HepG2 (cell line): ENCODE measurements around the gene TCTA. TPM values are rescaled to one million over a fixed set of nuclear protein-coding genes. Genes with fewer than 3 reads are reported as not detected.

Experiments
- JDP2 ChIP-seq: sonication (generic); formaldehyde crosslinking; IDR thresholded peaks from 2 replicates; pipeline ENCODE4 v1.8.1; 2022; ENCODE audit warnings: missing genetic modification reagents, borderline replicate concordance
- KLF9 ChIP-seq: IDR thresholded peaks from 2 replicates; pipeline ENCODE4 v1.6.1; 2016; ENCODE audit warnings: low read depth
- MXI1 ChIP-seq: IDR thresholded peaks from 3 replicates; pipeline ENCODE4 v1.6.1; 2012; ENCODE audit warnings: low read depth, low read length, inconsistent platforms, borderline replicate concordance
- RFX3 ChIP-seq: IDR thresholded peaks from 2 replicates; pipeline ENCODE4 v1.6.1; 2016; ENCODE audit warnings: missing biosample characterization, missing genetic modification reagents
- SP5 ChIP-seq: IDR thresholded peaks from 2 replicates; pipeline ENCODE4 v1.6.1; 2016; ENCODE audit warnings: low read depth, borderline replicate concordance
- TFAP4 ChIP-seq: sonication (generic); IDR thresholded peaks from 2 replicates; pipeline ENCODE4 v1.6.1; 2016; ENCODE audit warnings: low read depth, borderline replicate concordance
- ZHX1 ChIP-seq: sonication (generic); formaldehyde crosslinking; IDR thresholded peaks from 2 replicates; pipeline ENCODE4 v1.8.1; 2022; ENCODE audit warnings: low read depth, mild to moderate bottlenecking, missing genetic modification reagents
- ZNF124 ChIP-seq: sonication (generic); formaldehyde crosslinking; IDR thresholded peaks from 2 replicates; pipeline ENCODE4 v1.4.0; 2020; ENCODE audit warnings: missing genetic modification reagents
- ZNF143 ChIP-seq: sonication (generic); formaldehyde crosslinking; IDR thresholded peaks from 2 replicates; pipeline ENCODE4 v1.4.0; 2020; ENCODE audit warnings: missing genetic modification reagents
- ZNF207 ChIP-seq: fragments of 450-650 bp; IDR thresholded peaks from 2 replicates; pipeline ENCODE4 v1.6.1; 2016; ENCODE audit warnings: antibody characterized with exemption, borderline replicate concordance
- ZNF225 ChIP-seq: sonication (generic); formaldehyde crosslinking; IDR thresholded peaks from 2 replicates; pipeline ENCODE4 v1.4.0; 2020; ENCODE audit warnings: mild to moderate bottlenecking, missing genetic modification reagents
- ZNF343 ChIP-seq: sonication (generic); formaldehyde crosslinking; IDR thresholded peaks from 2 replicates; pipeline ENCODE4 v1.4.0; 2020; ENCODE audit warnings: mild to moderate bottlenecking, missing genetic modification reagents
- ZNF562 ChIP-seq: sonication (generic); formaldehyde crosslinking; IDR thresholded peaks from 2 replicates; pipeline ENCODE4 v1.8.0; 2022; ENCODE audit warnings: missing genetic modification reagents, borderline replicate concordance
- ZNF570 ChIP-seq: sonication (generic); formaldehyde crosslinking; IDR thresholded peaks from 2 replicates; pipeline ENCODE4 v1.4.0; 2020; ENCODE audit warnings: mild to moderate bottlenecking, missing genetic modification reagents, borderline replicate concordance
- ZNF589 ChIP-seq: sonication (generic); formaldehyde crosslinking; conservative IDR thresholded peaks from 2 replicates; pipeline ENCODE4 v1.8.0; 2022; ENCODE audit warnings: mild to moderate bottlenecking, moderate library complexity, missing genetic modification reagents
- ZNF678 ChIP-seq: sonication (generic); formaldehyde crosslinking; IDR thresholded peaks from 2 replicates; pipeline ENCODE4 v1.4.0; 2020; ENCODE audit warnings: mild to moderate bottlenecking, missing genetic modification reagents
- ZNF781 ChIP-seq: sonication (generic); formaldehyde crosslinking; IDR thresholded peaks from 2 replicates; pipeline ENCODE4 v1.5.1; 2020; ENCODE audit warnings: borderline replicate concordance, mild to moderate bottlenecking, missing genetic modification reagents; ENCODE audit errors: not compliant biosample characterization
- ZNF800 ChIP-seq: sonication (generic); formaldehyde crosslinking; IDR thresholded peaks from 2 replicates; pipeline ENCODE4 v1.4.0; 2020; ENCODE audit warnings: missing genetic modification reagents
- ZSCAN25 ChIP-seq: sonication (generic); formaldehyde crosslinking; IDR thresholded peaks from 2 replicates; pipeline ENCODE4 v1.8.0; 2022; ENCODE audit warnings: mild to moderate bottlenecking, missing genetic modification reagents
- polyA plus RNA-seq, 8 experiments: library from polyadenylated mRNA; depleted of rRNA in 3 of 8; stranded (reverse) in 7 of 8; unstranded in 1 of 8; fragments of >200 nt; fragmentation: Illumina TruSeq in 4 of 8; extraction: Trizol in 4 of 8; gene quantifications; 2 replicates each; pipeline versions ENCODE4 v1.2.1 to v1.2.3, GENCODE V29; 2011 to 2016; ENCODE audit warnings: low read depth in 4 of 8, missing spikeins in 1 of 8, mixed read lengths in 1 of 8; ENCODE audit not compliant: insufficient read depth in 1 of 8
- total RNA-seq, 5 experiments: library from RNA; depleted of rRNA; stranded (reverse); fragments of >200 nt; fragmentation: Illumina TruSeq; extraction: Trizol; gene quantifications; 2 replicates each; pipeline ENCODE4 v1.2.3, GENCODE V29; 2016; ENCODE audit warnings: low read depth in 1 of 5
- TF ChIP-seq, protein P1 (sequence below): sonication (generic); formaldehyde crosslinking; IDR thresholded peaks from 2 replicates; pipeline ENCODE4 v1.5.0; 2020; ENCODE audit warnings: mild to moderate bottlenecking, missing genetic modification reagents

The TCTA gene
- total and polyA plus RNA-seq, 2 of the 13 experiments (the other 11 are each of a cell fraction or from before 2014, with no cell fraction given): 8.3 to 13.2 TPM

DNA sequence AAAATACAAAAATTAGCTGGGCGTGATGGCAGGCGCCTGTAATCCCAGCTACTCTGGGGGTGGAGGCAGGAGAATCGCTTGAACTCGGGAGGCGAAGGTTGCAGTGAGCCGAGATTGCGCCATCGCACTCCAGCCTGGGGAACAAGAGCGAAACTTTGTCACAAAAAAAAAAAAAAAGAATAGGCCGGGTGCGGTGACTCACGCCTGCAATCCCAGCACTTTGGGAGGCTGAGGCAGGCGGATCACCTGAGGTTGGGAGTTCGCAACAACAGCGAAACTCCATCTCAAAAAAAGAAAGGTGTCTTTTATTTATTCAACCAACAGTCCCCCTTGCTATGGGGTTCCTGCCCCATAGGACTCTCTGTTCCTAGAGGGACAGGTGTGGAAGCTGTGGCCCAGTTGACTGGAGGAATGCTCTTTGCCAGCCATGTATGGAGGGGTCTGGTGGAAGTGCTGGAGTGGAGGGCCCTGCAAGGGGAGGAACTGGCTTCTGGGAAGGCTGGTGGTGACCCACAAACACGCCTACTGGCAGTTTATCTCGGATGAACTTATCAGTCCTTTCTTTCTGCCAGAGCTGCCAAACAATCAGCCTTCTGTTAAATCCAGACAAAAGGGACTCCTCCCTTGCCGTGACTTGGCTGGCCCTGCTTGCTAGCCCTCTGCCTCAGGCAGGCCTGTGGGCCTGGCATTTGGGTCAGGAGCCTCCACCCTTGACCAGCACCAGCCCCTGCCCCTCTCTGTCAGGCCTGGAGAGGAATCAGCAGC is 53.2 kb downstream of the TCTA start (continued):
- TF ChIP-seq ZHX1 (no peak), SP5 (CRISPR knock-in tag) (0 out of 2 replicates have a peak, but pooled peaks have one; percentile 11), ZNF225 (CRISPR knock-in tag) (no peak), MXI1 (no peak), RFX3 (CRISPR knock-in tag) (no peak), ZSCAN25 (CRISPR knock-in tag) (peak; percentile 58; the same call in 1 of the 2 replicates), ZNF562 (CRISPR knock-in tag) (no peak), ZNF143 (CRISPR knock-in tag) (peak; percentile 40; the same call in 1 of the 2 replicates), ZNF570 (CRISPR knock-in tag) (no peak), JDP2 (CRISPR knock-in tag) (no peak), ZNF589 (no peak), KLF9 (CRISPR knock-in tag) (no peak), ZNF678 (no peak), ZNF343 (CRISPR knock-in tag) (no peak), TFAP4 (no peak), ZNF207 (no peak), ZNF124 (CRISPR knock-in tag) (no peak), ZNF781 (CRISPR knock-in tag) (no peak), ZNF800 (no peak)
- TF ChIP-seq, protein P1, sequence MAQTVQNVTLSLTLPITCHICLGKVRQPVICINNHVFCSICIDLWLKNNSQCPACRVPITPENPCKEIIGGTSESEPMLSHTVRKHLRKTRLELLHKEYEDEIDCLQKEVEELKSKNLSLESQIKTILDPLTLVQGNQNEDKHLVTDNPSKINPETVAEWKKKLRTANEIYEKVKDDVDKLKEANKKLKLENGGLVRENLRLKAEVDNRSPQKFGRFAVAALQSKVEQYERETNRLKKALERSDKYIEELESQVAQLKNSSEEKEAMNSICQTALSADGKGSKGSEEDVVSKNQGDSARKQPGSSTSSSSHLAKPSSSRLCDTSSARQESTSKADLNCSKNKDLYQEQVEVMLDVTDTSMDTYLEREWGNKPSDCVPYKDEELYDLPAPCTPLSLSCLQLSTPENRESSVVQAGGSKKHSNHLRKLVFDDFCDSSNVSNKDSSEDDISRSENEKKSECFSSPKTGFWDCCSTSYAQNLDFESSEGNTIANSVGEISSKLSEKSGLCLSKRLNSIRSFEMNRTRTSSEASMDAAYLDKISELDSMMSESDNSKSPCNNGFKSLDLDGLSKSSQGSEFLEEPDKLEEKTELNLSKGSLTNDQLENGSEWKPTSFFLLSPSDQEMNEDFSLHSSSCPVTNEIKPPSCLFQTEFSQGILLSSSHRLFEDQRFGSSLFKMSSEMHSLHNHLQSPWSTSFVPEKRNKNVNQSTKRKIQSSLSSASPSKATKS (CRISPR knock-in tag): no peak
